NCI-H526 treated with DMSO at 0.1 percent for 48 hours (cell line): ENCODE measurements around the gene MTMR6.
A peak's percentile ranks its signal among the peaks of the same experiment; 100 is the strongest.

Experiments used
- DNase-seq: peaks from one replicate; lab custom pipeline; 2025; lab: John Stamatoyannopoulos, UW

The MTMR6 gene

GRCh38 chr13:25280396-25280795 is 6.9 kb downstream of the MTMR6 start:
- no peak for DNase-seq

- no peak for DNase-seq
Measured at GRCh38 chr13:25276748-25277147, 10.5 kb downstream of the MTMR6 start.

GRCh38 chr13:25268561-25268960 is 18.7 kb downstream of the MTMR6 start:
- no peak for DNase-seq

GRCh38 chr13:25267715-25268114 is 19.6 kb downstream of the MTMR6 start:
- no peak for DNase-seq

GRCh38 chr13:25266706-25267105 is 20.6 kb downstream of the MTMR6 start:
- no peak for DNase-seq

- no peak for DNase-seq
Measured at GRCh38 chr13:25262261-25262660, 25.0 kb downstream of the MTMR6 start.

GRCh38 chr13:25253702-25254101 is 33.6 kb downstream of the MTMR6 start:
- no peak for DNase-seq

GRCh38 chr13:25252752-25253151 is 34.5 kb downstream of the MTMR6 start:
- no peak for DNase-seq

GRCh38 chr13:25252225-25252624 is 35.1 kb downstream of the MTMR6 start:
- no peak for DNase-seq

- DNase-seq = no peak
Measured at GRCh38 chr13:25249001-25249543, 38.2 kb downstream of the MTMR6 start.

- DNase-seq = no peak
Measured at GRCh38 chr13:25248071-25248470, 39.2 kb downstream of the MTMR6 start.

- no peak for DNase-seq
Measured at GRCh38 chr13:25247360-25247759, 39.9 kb downstream of the MTMR6 start.

- no peak for DNase-seq
Measured at GRCh38 chr13:25244123-25244522, 43.2 kb downstream of the MTMR6 start.

- no peak for DNase-seq
Measured at GRCh38 chr13:25242956-25243355, 44.3 kb downstream of the MTMR6 start.

- no peak for DNase-seq
Measured at GRCh38 chr13:25241007-25241406, 46.3 kb downstream of the MTMR6 start.

GRCh38 chr13:25237083-25237482 is 50.2 kb downstream of the MTMR6 start:
- DNase-seq = no peak

- DNase-seq = no peak
Measured at GRCh38 chr13:25233861-25234260, 53.4 kb downstream of the MTMR6 start.

- DNase-seq = peak; percentile 56
Measured at GRCh38 chr13:25232937-25233515, 54.3 kb downstream of the MTMR6 start.

- DNase-seq = no peak
Measured at GRCh38 chr13:25231517-25231916, 55.8 kb downstream of the MTMR6 start.

- DNase-seq = no peak
Measured at GRCh38 chr13:25227690-25228089, 59.6 kb downstream of the MTMR6 start.

- DNase-seq = no peak
Measured at GRCh38 chr13:25225970-25226369, 61.3 kb downstream of the MTMR6 start.

- no peak for DNase-seq
Measured at GRCh38 chr13:25224151-25224550, 63.1 kb downstream of the MTMR6 start.

- no peak for DNase-seq
Measured at GRCh38 chr13:25222740-25223139, 64.5 kb downstream of the MTMR6 start.

GRCh38 chr13:25218019-25218418 is 69.3 kb downstream of the MTMR6 start:
- no peak for DNase-seq
